PC-9 (cell line): ENCODE measurements around the gene ITIH5. TPM values are rescaled to one million over a fixed set of nuclear protein-coding genes. Genes with fewer than 3 reads are reported as not detected.

ENCODE experiments used
- BruUV-seq: library from RNA; stranded (reverse); fragments of 400-500 nt; replicated peaks from 2 replicates; lab custom pipeline; 2021; lab: Mats Ljungman, UMichigan
- CTCF ChIA-PET: fragments of 300-600 bp; sonication (Branson Sonifier 250); formaldehyde crosslinking; loops from one replicate; lab custom pipeline; 2022; ENCODE audit warnings: antibody characterized with exemption; lab: Charles Lee
- POLR2A ChIA-PET: fragments of 300-600 bp; sonication (Branson Sonifier 250); formaldehyde crosslinking; loops from one replicate; lab custom pipeline; 2022; ENCODE audit warnings: antibody characterized with exemption; ENCODE audit not compliant: unreplicated experiment; lab: Charles Lee
- DNase-seq, 2 experiments: peaks; one replicate each; pipeline versions ENCODE4 v3.0.0 to v3.0.0-alpha.2; 2015 to 2022; ENCODE audit warnings: mixed read lengths in 1 of 2
- H2AFZ ChIP-seq: fragments of 200-600 bp; sonication (generic); 2 replicates; pipeline ENCODE4 v1.8.1; 2017; ENCODE audit warnings: antibody characterized with exemption
- H3F3A ChIP-seq: fragments of 200-600 bp; sonication (generic); 2 replicates; pipeline ENCODE4 v1.8.1; 2017; ENCODE audit warnings: antibody characterized with exemption, mild to moderate bottlenecking, low read depth; ENCODE audit not compliant: insufficient read depth
- H3K27ac ChIP-seq: fragments of 200-600 bp; sonication (generic); 2 replicates; pipeline ENCODE4 v1.6.1; 2016; ENCODE audit warnings: mixed run types
- H3K27me3 ChIP-seq: fragments of 200-600 bp; sonication (generic); 2 replicates; pipeline ENCODE4 v1.6.1; 2016; ENCODE audit warnings: low read depth, mixed run types; ENCODE audit not compliant: insufficient read depth
- H3K36me3 ChIP-seq: fragments of 200-600 bp; sonication (generic); 2 replicates; pipeline ENCODE4 v1.6.1; 2016; ENCODE audit warnings: low read depth, mixed run types
- H3K4me1 ChIP-seq: fragments of 200-600 bp; sonication (generic); replicated peaks from 2 replicates; pipeline ENCODE4 v1.6.1; 2016; ENCODE audit warnings: mixed run types; ENCODE audit not compliant: insufficient read depth
- H3K4me2 ChIP-seq: fragments of 200-600 bp; sonication (generic); 2 replicates; pipeline ENCODE4 v1.6.1; 2017; ENCODE audit warnings: mixed run types
- H3K4me3 ChIP-seq: fragments of 200-600 bp; sonication (generic); 2 replicates; pipeline ENCODE4 v1.6.1; 2016; ENCODE audit warnings: mixed run types
- H3K79me2 ChIP-seq: fragments of 200-600 bp; sonication (generic); 2 replicates; pipeline ENCODE4 v1.6.1; 2017; ENCODE audit warnings: low read depth, mixed run types
- H3K9me2 ChIP-seq: fragments of 200-600 bp; sonication (generic); 2 replicates; pipeline ENCODE4 v1.8.1; 2017; ENCODE audit warnings: mild to moderate bottlenecking; ENCODE audit not compliant: insufficient read depth
- H3K9me3 ChIP-seq: fragments of 200-600 bp; sonication (generic); 2 replicates; pipeline ENCODE4 v1.8.1; 2016; ENCODE audit warnings: low read depth; ENCODE audit not compliant: insufficient read depth
- H4K20me1 ChIP-seq: fragments of 200-600 bp; sonication (generic); 2 replicates; pipeline ENCODE4 v1.8.1; 2017; ENCODE audit not compliant: insufficient read depth
- CTCF ChIP-seq: fragments of 200-600 bp; sonication (generic); conservative IDR thresholded peaks from 2 replicates; pipeline ENCODE4 v1.6.1; 2017; ENCODE audit warnings: mixed run types, antibody characterized with exemption, mild to moderate bottlenecking, moderate library complexity
- EZH2 ChIP-seq: fragments of 200-600 bp; sonication (generic); IDR thresholded peaks from 2 replicates; pipeline ENCODE4 v1.8.0; 2017; ENCODE audit warnings: antibody characterized with exemption, low read depth
- intact Hi-C: fragments of 100-400 bp; cut with micrococcal nuclease; formaldehyde crosslinking; loops from one replicate; pipeline ENCODE4 v1.10.0; 2022; ENCODE audit not compliant: unreplicated experiment
- total RNA-seq: library from RNA; stranded (reverse); gene quantifications from 2 replicates; pipeline ENCODE4 v1.2.3, GENCODE V29; 2021

Gene ITIH5
- total RNA-seq, 1 experiment from 2014 or later: not detected

GRCh38 chr10:7566891-7567290 lies 99.9 kb downstream of the ITIH5 start:
- intact Hi-C loops: no loop called here
- CTCF ChIA-PET: no interaction called here
- no peak for TF ChIP-seq CTCF
- TF ChIP-seq EZH2: no peak
- POLR2A ChIA-PET: no interaction called here
- no TSS peak for BruUV-seq
- Histone ChIP-seq H2AFZ (no peak overlapping the region), H3K27me3 (peaks cover 23% of the 10 kb centered on the region), H3K9me2 (no peaks in the 10 kb centered on the region), H3K27ac (no peak overlapping the region), H3K4me3 (no peak overlapping the region), H3K9me3 (no peaks in the 10 kb centered on the region), H3K4me2 (no peak overlapping the region), H3K36me3 (no peaks in the 10 kb centered on the region), H3K79me2 (no peaks in the 10 kb centered on the region), H3F3A (no peaks in the 10 kb centered on the region), H4K20me1 (no peaks in the 10 kb centered on the region), H3K4me1 (no peaks in the 10 kb centered on the region)
- no peak for DNase-seq

GRCh38 chr10:7565871-7566270 lies 100.9 kb downstream of the ITIH5 start:
- Histone ChIP-seq H3K36me3 (no peaks in the 10 kb centered on the region), H3K4me2 (no peak overlapping the region), H3K4me3 (no peak overlapping the region), H3K27me3 (peaks cover 21% of the 10 kb centered on the region), H3K9me2 (no peaks in the 10 kb centered on the region), H3F3A (no peaks in the 10 kb centered on the region), H3K27ac (no peak overlapping the region), H3K9me3 (no peaks in the 10 kb centered on the region), H4K20me1 (no peaks in the 10 kb centered on the region), H3K4me1 (no peaks in the 10 kb centered on the region), H3K79me2 (no peaks in the 10 kb centered on the region), H2AFZ (no peak overlapping the region)
- ChIA-PET POLR2A (no interaction called here), CTCF (no interaction called here)
- intact Hi-C loops: no loop called here
- BruUV-seq: no TSS peak
- no peak for TF ChIP-seq CTCF
- no peak for TF ChIP-seq EZH2
- DNase-seq: no peak

GRCh38 chr10:7563770-7564169 lies 103.0 kb downstream of the ITIH5 start:
- no peak overlapping the region for H3K4me3 ChIP-seq
- no peaks in the 10 kb centered on the region for H4K20me1 ChIP-seq
- ChIA-PET CTCF (no interaction called here), POLR2A (no interaction called here)
- no peaks in the 10 kb centered on the region for H3K9me2 ChIP-seq
- H2AFZ ChIP-seq: no peak overlapping the region
- no peak overlapping the region for H3K4me2 ChIP-seq
- H3K9me3 ChIP-seq: no peaks in the 10 kb centered on the region
- H3F3A ChIP-seq: no peaks in the 10 kb centered on the region
- DNase-seq: no peak
- no TSS peak for BruUV-seq
- TF ChIP-seq EZH2 (no peak), CTCF (no peak)
- intact Hi-C loops: no loop called here
- no peaks in the 10 kb centered on the region for H3K4me1 ChIP-seq
- H3K36me3 ChIP-seq: no peaks in the 10 kb centered on the region
- no peaks in the 10 kb centered on the region for H3K79me2 ChIP-seq
- H3K27me3 ChIP-seq: peaks cover 40% of the 10 kb centered on the region
- no peak overlapping the region for H3K27ac ChIP-seq
